HEK293T (cell line): ENCODE measurements around the gene DECR2.

Experiments used
- ARNT ChIP-seq: fragments of 450-650 bp; IDR thresholded peaks from 2 replicates; pipeline ENCODE4 v1.6.1; 2017; ENCODE audit warnings: mild to moderate bottlenecking
- BHLHE40 ChIP-seq: fragments of 450-650 bp; IDR thresholded peaks from 2 replicates; pipeline ENCODE4 v1.6.1; 2016; ENCODE audit warnings: mild to moderate bottlenecking, moderate library complexity, borderline replicate concordance
- CTBP1 ChIP-seq: fragments of 450-650 bp; IDR thresholded peaks from 2 replicates; pipeline ENCODE4 v1.6.1; 2016; ENCODE audit warnings: borderline replicate concordance
- ELF4 ChIP-seq: fragments of 450-650 bp; IDR thresholded peaks from 2 replicates; pipeline ENCODE4 v1.6.1; 2017; ENCODE audit warnings: antibody characterized with exemption
- FOXA1 ChIP-seq: fragments of 450-650 bp; IDR thresholded peaks from 2 replicates; pipeline ENCODE4 v1.6.1; 2016; ENCODE audit warnings: mild to moderate bottlenecking
- FOXK2 ChIP-seq: fragments of 450-650 bp; IDR thresholded peaks from 2 replicates; pipeline ENCODE4 v1.6.1; 2016; ENCODE audit warnings: mild to moderate bottlenecking
- FOXM1 ChIP-seq: fragments of 450-650 bp; IDR thresholded peaks from 2 replicates; pipeline ENCODE4 v1.6.1; 2017; ENCODE audit warnings: mild to moderate bottlenecking, borderline replicate concordance
- HDGF ChIP-seq: fragments of 450-650 bp; IDR thresholded peaks from 2 replicates; pipeline ENCODE4 v1.6.1; 2017; ENCODE audit warnings: antibody characterized with exemption, borderline replicate concordance
- NFRKB ChIP-seq: fragments of 450-650 bp; IDR thresholded peaks from 2 replicates; pipeline ENCODE4 v1.6.1; 2016; ENCODE audit warnings: mild to moderate bottlenecking, moderate library complexity
- SP1 ChIP-seq: fragments of 450-650 bp; IDR thresholded peaks from 2 replicates; pipeline ENCODE4 v1.6.1; 2017
- SUZ12 ChIP-seq: fragments of 450-650 bp; IDR thresholded peaks from 2 replicates; pipeline ENCODE4 v1.6.1; 2016; ENCODE audit warnings: mild to moderate bottlenecking
- TARDBP ChIP-seq: fragments of 450-650 bp; IDR thresholded peaks from 2 replicates; pipeline ENCODE4 v1.6.1; 2016
- TF ChIP-seq, protein P1 (sequence below): fragments of 450-650 bp; IDR thresholded peaks from 2 replicates; pipeline ENCODE4 v1.6.1; 2016

DNA sequence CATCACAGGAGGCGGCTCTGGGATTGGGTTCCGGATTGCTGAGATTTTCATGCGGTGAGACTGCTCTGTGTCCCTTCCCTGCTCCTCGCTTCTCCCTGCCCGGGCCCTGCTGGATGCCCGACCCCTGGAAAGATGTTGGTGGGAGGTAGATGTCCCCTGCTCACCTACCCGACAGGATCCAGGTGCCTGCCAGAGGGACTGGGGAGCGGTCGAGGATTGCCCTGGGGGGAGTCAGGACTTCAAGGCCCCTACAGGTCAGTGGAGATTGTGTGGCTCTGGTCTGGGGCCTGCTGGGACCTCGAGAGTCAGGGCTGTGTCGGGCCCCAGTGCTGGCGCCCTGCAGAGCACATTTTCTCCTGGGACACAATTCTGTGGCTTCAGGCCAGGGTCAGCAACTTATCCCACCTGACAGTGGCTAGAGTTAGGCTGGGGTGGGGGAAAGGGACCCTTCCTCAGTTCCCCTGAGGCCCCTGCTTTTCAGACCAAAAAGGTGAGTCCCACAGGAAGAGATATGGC is 3.3 kb downstream of the DECR2 start:
- TF ChIP-seq BHLHE40 (no peak), SUZ12 (no peak), ELF4 (no peak), NFRKB (no peak), FOXA1 (no peak), HDGF (no peak), TARDBP (no peak), FOXK2 (no peak), FOXM1 (no peak), SP1 (no peak), ARNT (no peak), CTBP1 (no peak)
- TF ChIP-seq, protein P1, sequence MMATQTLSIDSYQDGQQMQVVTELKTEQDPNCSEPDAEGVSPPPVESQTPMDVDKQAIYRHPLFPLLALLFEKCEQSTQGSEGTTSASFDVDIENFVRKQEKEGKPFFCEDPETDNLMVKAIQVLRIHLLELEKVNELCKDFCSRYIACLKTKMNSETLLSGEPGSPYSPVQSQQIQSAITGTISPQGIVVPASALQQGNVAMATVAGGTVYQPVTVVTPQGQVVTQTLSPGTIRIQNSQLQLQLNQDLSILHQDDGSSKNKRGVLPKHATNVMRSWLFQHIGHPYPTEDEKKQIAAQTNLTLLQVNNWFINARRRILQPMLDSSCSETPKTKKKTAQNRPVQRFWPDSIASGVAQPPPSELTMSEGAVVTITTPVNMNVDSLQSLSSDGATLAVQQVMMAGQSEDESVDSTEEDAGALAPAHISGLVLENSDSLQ: no peak
